Activated naive CD8-positive, alpha-beta T cell treated with anti-CD3 and anti-CD28 coated beads for 36 hours (primary cell): ENCODE measurements around the gene FAM227A. TPM values are rescaled to one million over a fixed set of nuclear protein-coding genes. Genes with fewer than 3 reads are reported as not detected.
A peak's percentile ranks its signal among the peaks of the same experiment; 100 is the strongest.

Source experiments
- DNase-seq: peaks from one replicate; pipeline ENCODE4 v3.0.0; 2021
- H3K27ac Mint-ChIP-seq: one replicate; pipeline ENCODE4 v1.8.0; 2022; ENCODE audit warnings: mild to moderate bottlenecking, moderate library complexity, mixed read lengths
- H3K27me3 Mint-ChIP-seq: one replicate; pipeline ENCODE4 v1.8.0; 2022; ENCODE audit warnings: mild to moderate bottlenecking, mixed read lengths
- H3K36me3 Mint-ChIP-seq: one replicate; pipeline ENCODE4 v1.8.0; 2021; ENCODE audit warnings: mild to moderate bottlenecking, mixed read lengths
- H3K4me1 Mint-ChIP-seq: one replicate; pipeline ENCODE4 v1.8.0; 2021; ENCODE audit warnings: mixed read lengths
- H3K4me3 Mint-ChIP-seq: one replicate; pipeline ENCODE4 v1.8.0; 2022; ENCODE audit warnings: mild to moderate bottlenecking, moderate library complexity, mixed read lengths
- H3K9me3 Mint-ChIP-seq: one replicate; pipeline ENCODE4 v1.8.0; 2022; ENCODE audit warnings: mixed read lengths
- total RNA-seq, 2 experiments: library from RNA; stranded (reverse); gene quantifications; one replicate each; pipeline ENCODE4 v1.2.3, GENCODE V29; 2021

Gene FAM227A
- total RNA-seq, 2 experiments from 2014 or later = 0.35 to 0.50 TPM

DNA sequence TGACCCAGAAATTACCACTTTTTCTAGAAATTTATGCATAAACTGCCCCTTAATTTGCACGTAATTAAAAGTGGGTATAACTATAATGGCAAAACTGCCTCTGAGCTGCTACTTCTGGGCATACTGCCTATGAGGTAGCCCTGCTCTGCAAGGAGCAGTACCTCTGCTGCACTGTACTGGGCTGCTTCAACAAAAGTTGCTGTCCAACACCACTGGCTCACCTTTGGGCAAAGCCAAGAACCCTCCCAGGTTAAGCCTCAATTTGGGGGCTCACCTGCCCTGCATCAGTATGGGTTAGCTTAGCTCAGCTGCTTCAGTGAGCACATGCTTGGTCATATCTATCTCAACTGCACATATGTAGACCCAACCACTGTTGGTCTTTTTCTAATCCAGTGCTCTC lies 90.8 kb downstream of the FAM227A start:
- peaks cover 5% of the 10 kb centered on the region for H3K4me1 Mint-ChIP-seq
- H3K4me3 Mint-ChIP-seq = no peak overlapping the region
- H3K27me3 Mint-ChIP-seq = no peaks in the 10 kb centered on the region
- no peak overlapping the region for H3K27ac Mint-ChIP-seq
- H3K9me3 Mint-ChIP-seq = no peaks in the 10 kb centered on the region
- no peak for DNase-seq
- H3K36me3 Mint-ChIP-seq = peaks cover 10% of the 10 kb centered on the region

- H3K27ac Mint-ChIP-seq = no peak overlapping the region
- H3K9me3 Mint-ChIP-seq = no peaks in the 10 kb centered on the region
- no peak overlapping the region for H3K4me3 Mint-ChIP-seq
- H3K36me3 Mint-ChIP-seq = peaks cover 7% of the 10 kb centered on the region
- H3K4me1 Mint-ChIP-seq = peaks cover 5% of the 10 kb centered on the region
- H3K27me3 Mint-ChIP-seq = no peaks in the 10 kb centered on the region
- no peak for DNase-seq
Observed at GRCh38 chr22:38564669-38565068, 91.5 kb downstream of the FAM227A start.

GRCh38 chr22:38554281-38554680 lies 101.9 kb downstream of the FAM227A start:
- Mint-ChIP-seq H3K9me3 (no peaks in the 10 kb centered on the region), H3K27me3 (no peaks in the 10 kb centered on the region)

DNA sequence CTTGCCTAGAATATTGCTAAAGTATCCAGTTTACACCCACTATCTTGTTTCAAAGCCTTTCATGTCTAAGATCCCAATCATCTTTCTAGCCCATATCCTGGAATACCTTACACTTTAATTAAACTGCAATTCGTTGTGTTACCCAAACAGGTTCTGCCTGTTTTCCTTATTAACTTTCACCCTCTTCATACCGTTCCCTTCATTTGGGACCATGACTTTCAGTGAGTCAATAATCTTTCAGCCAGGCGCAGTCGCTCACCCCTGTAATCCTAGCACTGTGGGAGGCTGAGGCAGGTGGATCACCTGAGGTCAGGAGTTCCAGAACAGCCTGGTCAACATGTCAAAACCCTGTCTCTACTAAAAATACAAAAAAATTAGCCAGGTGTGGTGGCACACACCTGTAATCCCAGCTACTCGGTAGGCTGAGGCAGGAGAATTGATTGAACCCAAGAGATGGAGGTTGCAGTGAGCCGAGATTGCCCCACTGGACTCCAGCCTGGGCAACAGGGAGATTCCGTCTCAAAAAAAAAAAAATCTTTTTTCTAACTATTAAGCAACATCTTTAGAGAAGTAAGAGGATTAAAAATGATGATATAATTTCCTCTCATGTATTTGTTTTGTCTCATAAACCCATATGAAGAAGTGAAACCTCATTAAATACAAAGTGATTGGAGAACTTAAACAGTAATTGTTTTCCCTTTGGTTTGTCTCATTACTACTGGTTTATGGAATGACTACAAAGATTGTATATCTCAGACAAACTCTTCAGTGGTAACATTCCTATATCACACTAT lies 106.9 kb downstream of the FAM227A start:
- Mint-ChIP-seq H3K27me3 (no peaks in the 10 kb centered on the region), H3K27ac (no peak overlapping the region), H3K4me1 (no peaks in the 10 kb centered on the region), H3K4me3 (no peak overlapping the region), H3K9me3 (peaks cover 4% of the 10 kb centered on the region), H3K36me3 (peaks cover 8% of the 10 kb centered on the region)
- no peak for DNase-seq

More at GRCh38 chr22:38554281-38554680, 101.9 kb downstream of the FAM227A start:
- Mint-ChIP-seq H3K27ac (no peak overlapping the region), H3K36me3 (peaks cover 2% of the 10 kb centered on the region), H3K4me1 (no peaks in the 10 kb centered on the region), H3K4me3 (no peak overlapping the region)
- no peak for DNase-seq

DNA sequence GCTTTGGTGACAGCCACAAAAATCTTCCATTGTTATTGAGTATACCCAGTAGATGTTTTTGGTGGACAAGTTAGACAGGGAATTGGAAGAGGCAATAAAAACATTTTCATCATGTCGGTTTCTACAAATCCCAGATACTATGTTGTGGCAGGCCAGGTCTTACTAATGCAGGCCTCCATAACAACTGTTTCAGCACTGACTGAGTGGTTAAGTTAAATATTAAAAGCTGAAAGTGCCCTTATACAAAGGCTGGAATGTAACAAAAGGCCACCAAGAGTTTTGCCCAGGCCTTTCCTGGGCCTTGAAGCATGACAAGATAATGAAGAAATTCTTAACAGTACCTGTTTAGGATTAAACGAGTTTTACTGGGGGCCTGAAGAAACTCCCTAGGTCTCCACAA lies 115.5 kb downstream of the FAM227A start:
- Mint-ChIP-seq H3K36me3 (peaks cover 34% of the 10 kb centered on the region), H3K27me3 (no peaks in the 10 kb centered on the region), H3K27ac (no peak overlapping the region), H3K4me3 (no peak overlapping the region), H3K9me3 (peaks cover 17% of the 10 kb centered on the region), H3K4me1 (no peaks in the 10 kb centered on the region)
- no peak for DNase-seq

DNA sequence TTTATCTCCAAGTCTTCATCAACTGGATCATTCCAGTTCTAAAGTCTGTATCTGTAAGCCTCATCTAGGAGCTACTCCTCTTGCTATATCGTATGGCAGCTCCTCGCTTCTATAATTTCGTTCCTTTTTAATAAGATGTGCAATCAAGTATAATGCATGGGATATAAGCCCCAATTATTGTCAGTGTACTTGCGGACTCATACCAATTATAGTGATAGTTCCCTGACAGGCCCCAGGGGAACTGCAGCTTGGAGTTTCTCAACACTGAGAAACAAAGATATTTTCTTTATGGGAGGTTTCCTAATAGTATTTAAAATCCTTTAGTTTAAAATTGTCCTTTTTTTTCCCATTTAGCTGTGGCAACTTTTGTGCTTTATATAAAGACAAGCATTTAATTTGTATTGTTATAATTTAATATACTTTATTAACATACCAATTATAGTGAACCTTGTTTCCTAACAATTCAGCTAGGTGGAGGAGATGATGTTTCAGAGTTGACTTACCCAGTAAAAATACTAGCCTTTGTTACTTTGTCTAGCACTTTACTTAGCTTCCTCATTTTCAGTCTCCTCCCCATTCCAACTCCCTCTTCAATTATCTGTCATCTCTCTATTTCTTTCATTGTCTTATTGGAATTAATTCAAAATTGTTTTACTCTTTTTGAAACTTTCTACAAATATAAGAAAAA lies 124.8 kb downstream of the FAM227A start:
- no peaks in the 10 kb centered on the region for H3K9me3 Mint-ChIP-seq
- H3K36me3 Mint-ChIP-seq = peaks cover 9% of the 10 kb centered on the region
- DNase-seq = no peak
- H3K4me3 Mint-ChIP-seq = peak overlapping the region; percentile 66
- peaks cover 15% of the 10 kb centered on the region for H3K4me1 Mint-ChIP-seq
- no peaks in the 10 kb centered on the region for H3K27me3 Mint-ChIP-seq
- H3K27ac Mint-ChIP-seq = peak overlapping the region; percentile 90

Other genes with a start within 250 kb of the FAM227A start
- gene KCNJ4, start 201.2 kb downstream of the FAM227A start, total RNA-seq = not detected
- 1 to 10 TPM in 1 of 2 experiments, under 1 TPM in 1; 0.72 to 1.3 TPM for gene KDELR3, start 188.3 kb downstream of the FAM227A start, total RNA-seq
- 100 to 1,000 TPM; 254 to 256 TPM for gene DDX17, start 150.1 kb downstream of the FAM227A start, total RNA-seq
- 10 to 100 TPM; 12.9 to 14.5 TPM for gene DMC1, start 86.2 kb downstream of the FAM227A start, total RNA-seq
- 10 to 100 TPM; 11.5 to 11.9 TPM for gene CBY1, start 246 bp upstream of the FAM227A start, total RNA-seq
- gene TOMM22, start 25.6 kb upstream of the FAM227A start, total RNA-seq = 100 to 1,000 TPM; 193 to 211 TPM
- gene JOSD1, start 44.6 kb upstream of the FAM227A start, total RNA-seq = 10 to 100 TPM; 79.4 to 83.7 TPM
- 10 to 100 TPM; 82.4 TPM for gene GTPBP1, start 49.6 kb upstream of the FAM227A start, total RNA-seq
- 10 to 100 TPM; 72.3 to 74.2 TPM for gene SUN2, start 99.6 kb upstream of the FAM227A start, total RNA-seq
- 1 to 10 TPM; 6.7 to 7.4 TPM for gene DNAL4, start 137.8 kb upstream of the FAM227A start, total RNA-seq
- gene NPTXR, start 187.6 kb upstream of the FAM227A start, total RNA-seq = under 1 TPM; 0.85 to 0.88 TPM
- 100 to 1,000 TPM; 141 TPM for gene CBX6, start 215.8 kb upstream of the FAM227A start, total RNA-seq